Caco-2 (cell line): ENCODE data around the gene PALB2. TPM values are rescaled to one million over a fixed set of nuclear protein-coding genes. Genes with fewer than 3 reads are reported as not detected.

ENCODE experiments used
- BruUV-seq: library from RNA; stranded (reverse); fragments of 400-500 nt; replicated peaks from 2 replicates; lab custom pipeline; 2021; lab: Mats Ljungman, UMichigan
- CTCF ChIA-PET: fragments of 300-600 bp; sonication (Branson Sonifier 250); formaldehyde crosslinking; loops from one replicate; lab custom pipeline; 2022; ENCODE audit warnings: antibody characterized with exemption; lab: Charles Lee
- POLR2A ChIA-PET: fragments of 300-600 bp; sonication (Branson Sonifier 250); formaldehyde crosslinking; loops from one replicate; lab custom pipeline; 2022; ENCODE audit warnings: antibody characterized with exemption; lab: Charles Lee
- DNase-seq, 2 experiments: peaks; one replicate each; pipeline versions ENCODE4 v3.0.0 to v3.0.0-alpha.2; 2020 to 2022
- H3K27me3 ChIP-seq: replicated peaks from 2 replicates; pipeline ENCODE4 v1.6.0; 2011; ENCODE audit warnings: low read length; ENCODE audit not compliant: control insufficient read depth, insufficient read depth
- H3K36me3 ChIP-seq: 2 replicates; pipeline ENCODE4 v1.5.1; 2011; ENCODE audit warnings: low read length; ENCODE audit not compliant: control insufficient read depth, insufficient read depth
- H3K4me1 ChIP-seq: fragments of 250-450 bp; sonication (Bioruptor Pico); 2 replicates; pipeline ENCODE4 v1.5.1; 2020; ENCODE audit warnings: mild to moderate bottlenecking
- H3K4me3 ChIP-seq: 2 replicates; pipeline ENCODE4 v1.5.1; 2011; ENCODE audit warnings: low read depth, mild to moderate bottlenecking, control low read depth, low read length
- H3K9me3 ChIP-seq: fragments of 250-450 bp; sonication (Bioruptor Pico); 2 replicates; pipeline ENCODE4 v1.5.1; 2020; ENCODE audit warnings: mild to moderate bottlenecking, moderate library complexity
- H3K27ac Mint-ChIP-seq: one replicate; pipeline ENCODE4 v1.8.0; 2022; ENCODE audit warnings: mixed read lengths; ENCODE audit not compliant: unreplicated experiment
- H3K27me3 Mint-ChIP-seq: one replicate; pipeline ENCODE4 v1.8.0; 2022; ENCODE audit warnings: mixed read lengths; ENCODE audit not compliant: insufficient read depth, unreplicated experiment
- H3K36me3 Mint-ChIP-seq: one replicate; pipeline ENCODE4 v1.8.0; 2022; ENCODE audit warnings: mild to moderate bottlenecking, mixed read lengths; ENCODE audit not compliant: insufficient read depth, unreplicated experiment
- H3K4me1 Mint-ChIP-seq: one replicate; pipeline ENCODE4 v1.8.0; 2022; ENCODE audit warnings: low read depth, mixed read lengths; ENCODE audit not compliant: unreplicated experiment
- H3K4me3 Mint-ChIP-seq: one replicate; pipeline ENCODE4 v1.8.0; 2022; ENCODE audit warnings: mild to moderate bottlenecking, moderate library complexity, mixed read lengths; ENCODE audit not compliant: unreplicated experiment
- H3K9me3 Mint-ChIP-seq: one replicate; pipeline ENCODE4 v1.8.0; 2022; ENCODE audit warnings: mixed read lengths; ENCODE audit not compliant: unreplicated experiment
- intact Hi-C: fragments of 100-400 bp; cut with micrococcal nuclease; formaldehyde crosslinking; loops from one replicate; pipeline ENCODE4 v1.10.0; 2022; ENCODE audit not compliant: unreplicated experiment
- total RNA-seq: library from RNA; stranded (reverse); gene quantifications from 2 replicates; pipeline ENCODE4 v1.2.3, GENCODE V29; 2022
- TF ChIP-seq, protein P1 (sequence below), 2 experiments: fragments of 200-600 bp in 1 of 2; IDR thresholded peaks; 1 replicate in 1 of 2; 2 replicates in 1 of 2; pipeline versions ENCODE4 v1.5.1 to v1.8.0; 2011 to 2022; ENCODE audit warnings: antibody characterized with exemption in 1 of 2, control low read depth in 1 of 2, inconsistent platforms in 1 of 2, low read depth in 1 of 2, low read length in 1 of 2, mild to moderate bottlenecking in 1 of 2, moderate library complexity in 1 of 2; ENCODE audit not compliant: insufficient read depth in 1 of 2, severe bottlenecking in 1 of 2, unreplicated experiment in 1 of 2

The PALB2 gene
- total RNA-seq, 1 experiment from 2014 or later, result 20.5 TPM

DNA sequence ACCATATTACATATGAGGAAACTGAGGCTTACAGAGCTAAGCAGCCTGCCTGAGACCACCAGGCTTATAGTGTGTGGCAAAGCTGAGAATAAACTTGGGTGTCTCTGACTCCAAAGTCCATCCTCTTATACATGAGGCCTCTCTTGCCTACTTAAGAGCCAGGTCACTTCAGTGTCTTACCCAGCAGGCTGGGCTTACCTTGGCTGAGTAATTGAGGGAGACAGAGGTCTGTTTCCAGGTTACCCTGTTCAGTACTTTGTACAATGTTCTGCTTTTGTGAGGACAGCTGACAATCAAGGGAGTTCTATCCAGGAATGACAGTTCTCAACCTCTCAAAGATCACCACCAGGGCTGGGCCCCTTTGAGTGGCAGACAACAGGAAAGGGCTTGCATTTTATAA, 59.3 kb downstream of the PALB2 start:
- TF ChIP-seq, protein P1, sequence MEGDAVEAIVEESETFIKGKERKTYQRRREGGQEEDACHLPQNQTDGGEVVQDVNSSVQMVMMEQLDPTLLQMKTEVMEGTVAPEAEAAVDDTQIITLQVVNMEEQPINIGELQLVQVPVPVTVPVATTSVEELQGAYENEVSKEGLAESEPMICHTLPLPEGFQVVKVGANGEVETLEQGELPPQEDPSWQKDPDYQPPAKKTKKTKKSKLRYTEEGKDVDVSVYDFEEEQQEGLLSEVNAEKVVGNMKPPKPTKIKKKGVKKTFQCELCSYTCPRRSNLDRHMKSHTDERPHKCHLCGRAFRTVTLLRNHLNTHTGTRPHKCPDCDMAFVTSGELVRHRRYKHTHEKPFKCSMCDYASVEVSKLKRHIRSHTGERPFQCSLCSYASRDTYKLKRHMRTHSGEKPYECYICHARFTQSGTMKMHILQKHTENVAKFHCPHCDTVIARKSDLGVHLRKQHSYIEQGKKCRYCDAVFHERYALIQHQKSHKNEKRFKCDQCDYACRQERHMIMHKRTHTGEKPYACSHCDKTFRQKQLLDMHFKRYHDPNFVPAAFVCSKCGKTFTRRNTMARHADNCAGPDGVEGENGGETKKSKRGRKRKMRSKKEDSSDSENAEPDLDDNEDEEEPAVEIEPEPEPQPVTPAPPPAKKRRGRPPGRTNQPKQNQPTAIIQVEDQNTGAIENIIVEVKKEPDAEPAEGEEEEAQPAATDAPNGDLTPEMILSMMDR (IDR thresholded peaks at IDR 0.05; ENCODE audit: insufficient read depth in 1 of 2, low read depth in 1 of 2, low read length in 1 of 2, severe bottlenecking in 1 of 2, unreplicated experiment in 1 of 2), result no peak
- Histone ChIP-seq H3K9me3 (no peaks in the 10 kb centered on the region), H3K4me3 (no peak overlapping the region), H3K36me3 (peaks cover 4% of the 10 kb centered on the region), H3K27me3 (no peaks in the 10 kb centered on the region), H3K4me1 (no peaks in the 10 kb centered on the region)
- no TSS peak for BruUV-seq
- H3K9me3 Mint-ChIP-seq, result no peaks in the 10 kb centered on the region
- CTCF ChIA-PET, result no interaction called here
- intact Hi-C loops, result no loop called here
- no peaks in the 10 kb centered on the region for H3K4me1 Mint-ChIP-seq
- no peaks in the 10 kb centered on the region for H3K27me3 Mint-ChIP-seq
- H3K4me3 Mint-ChIP-seq, result no peak overlapping the region
- no peak overlapping the region for H3K27ac Mint-ChIP-seq
- POLR2A ChIA-PET, result interaction anchor here (0.7 kb wide), 1 partner anchor 429 kb away, joined by 3 read pairs; no protein-coding TSS in a partner anchor
- DNase-seq, result no peak
- peaks cover 75% of the 10 kb centered on the region for H3K36me3 Mint-ChIP-seq

DNA sequence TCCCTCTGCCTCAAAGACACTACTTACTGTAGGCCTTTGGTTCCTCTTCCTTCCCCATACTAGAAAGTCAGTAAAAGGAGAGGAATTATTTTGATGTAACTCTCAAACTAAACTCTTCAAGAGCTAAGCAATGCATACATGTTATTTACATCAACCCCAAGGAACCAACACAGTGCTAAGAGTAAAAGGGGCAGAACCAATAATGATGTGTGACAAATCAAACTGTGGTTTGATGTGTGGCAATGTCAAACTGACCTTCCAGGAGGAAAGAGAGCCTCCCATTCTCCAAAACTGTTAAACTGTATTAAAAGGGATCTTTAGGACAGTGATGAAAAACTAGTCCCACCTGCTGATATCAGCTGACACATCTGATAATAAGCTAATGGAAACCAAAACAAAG, 60.7 kb downstream of the PALB2 start:
- Mint-ChIP-seq H3K4me1 (no peaks in the 10 kb centered on the region), H3K36me3 (peaks cover 70% of the 10 kb centered on the region), H3K4me3 (no peak overlapping the region), H3K27ac (no peak overlapping the region), H3K9me3 (no peaks in the 10 kb centered on the region), H3K27me3 (no peaks in the 10 kb centered on the region)
- H3K4me1 ChIP-seq, result no peaks in the 10 kb centered on the region
- ChIA-PET POLR2A (no interaction called here), CTCF (no interaction called here)
- TF ChIP-seq, protein P1 (IDR thresholded peaks at IDR 0.05; ENCODE audit: insufficient read depth in 1 of 2, low read depth in 1 of 2, low read length in 1 of 2, severe bottlenecking in 1 of 2, unreplicated experiment in 1 of 2), result no peak
- no peak overlapping the region for H3K4me3 ChIP-seq
- no peaks in the 10 kb centered on the region for H3K9me3 ChIP-seq
- no peaks in the 10 kb centered on the region for H3K27me3 ChIP-seq
- DNase-seq, result no peak
- intact Hi-C loops, result no loop called here
- BruUV-seq, result no TSS peak
- peaks cover 4% of the 10 kb centered on the region for H3K36me3 ChIP-seq

DNA sequence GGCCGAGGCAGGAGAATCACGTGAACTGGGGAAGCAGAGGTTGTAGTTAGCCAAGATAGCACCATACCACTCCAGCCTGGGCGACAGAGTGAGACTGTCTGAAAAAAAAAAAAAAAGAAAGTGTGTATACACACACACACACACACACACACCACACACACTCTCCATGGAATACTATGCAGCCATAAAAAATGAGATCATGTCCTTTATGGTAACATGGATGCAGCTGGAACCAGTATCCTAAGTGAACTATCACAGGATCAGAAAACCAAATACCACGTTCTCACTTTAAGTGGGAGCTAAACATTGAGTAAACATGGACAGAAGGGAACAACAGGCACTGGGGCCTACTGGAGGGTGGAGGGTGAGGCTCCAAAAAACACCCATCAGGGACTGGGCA, 61.7 kb downstream of the PALB2 start:
- intact Hi-C loops, result no loop called here
- ChIA-PET POLR2A (no interaction called here), CTCF (no interaction called here)
- Mint-ChIP-seq H3K4me3 (no peak overlapping the region), H3K27ac (no peak overlapping the region), H3K4me1 (no peaks in the 10 kb centered on the region), H3K27me3 (no peaks in the 10 kb centered on the region), H3K36me3 (peaks cover 59% of the 10 kb centered on the region), H3K9me3 (no peaks in the 10 kb centered on the region)
- TF ChIP-seq, protein P1 (IDR thresholded peaks at IDR 0.05; ENCODE audit: insufficient read depth in 1 of 2, low read depth in 1 of 2, low read length in 1 of 2, severe bottlenecking in 1 of 2, unreplicated experiment in 1 of 2), result no peak
- H3K9me3 ChIP-seq, result no peaks in the 10 kb centered on the region
- H3K27me3 ChIP-seq, result no peaks in the 10 kb centered on the region
- no peak overlapping the region for H3K4me3 ChIP-seq
- no peak for DNase-seq
- peaks cover 2% of the 10 kb centered on the region; the same call in 1 of the 2 replicates for H3K36me3 ChIP-seq
- H3K4me1 ChIP-seq, result no peaks in the 10 kb centered on the region
- BruUV-seq, result no TSS peak
